Progenitor cell of endocrine pancreas (in vitro differentiated cells): ENCODE measurements around the gene PRRC2C. TPM values are rescaled to one million over a fixed set of nuclear protein-coding genes. Genes with fewer than 3 reads are reported as not detected.
A peak's percentile ranks its signal among the peaks of the same experiment; 100 is the strongest.

Experiments used
- DNase-seq: peaks from one replicate; pipeline ENCODE4 v3.0.0; 2021; ENCODE audit warnings: low spot score; ENCODE audit not compliant: unreplicated experiment
- H3K27ac Mint-ChIP-seq: 2 replicates; pipeline ENCODE4 v1.8.0; 2021; ENCODE audit warnings: mild to moderate bottlenecking, moderate library complexity, mixed read lengths
- H3K27me3 Mint-ChIP-seq: 2 replicates; pipeline ENCODE4 v1.8.0; 2021; ENCODE audit warnings: mixed read lengths
- H3K36me3 Mint-ChIP-seq: 2 replicates; pipeline ENCODE4 v1.8.0; 2022; ENCODE audit warnings: mixed read lengths; ENCODE audit not compliant: insufficient read depth
- H3K4me1 Mint-ChIP-seq: 2 replicates; pipeline ENCODE4 v1.8.0; 2021; ENCODE audit warnings: low read depth, mixed read lengths
- H3K4me3 Mint-ChIP-seq: 2 replicates; pipeline ENCODE4 v1.8.0; 2021; ENCODE audit warnings: low read depth, mild to moderate bottlenecking, moderate library complexity, mixed read lengths
- H3K9me3 Mint-ChIP-seq: 2 replicates; pipeline ENCODE4 v1.8.0; 2021; ENCODE audit warnings: low read depth, mixed read lengths
- total RNA-seq: library from RNA; stranded (reverse); gene quantifications from 2 replicates; pipeline ENCODE4 v1.2.1, GENCODE V29; 2021
- TF ChIP-seq, protein P1 (sequence below): fragments of 200-600 bp; sonication (generic); IDR thresholded peaks from one replicate; pipeline ENCODE4 v1.5.0; 2021; ENCODE audit warnings: antibody characterized with exemption, mild to moderate bottlenecking; ENCODE audit not compliant: unreplicated experiment

The PRRC2C gene
- total RNA-seq, 1 donor from 2014 or later = 213 TPM

DNA sequence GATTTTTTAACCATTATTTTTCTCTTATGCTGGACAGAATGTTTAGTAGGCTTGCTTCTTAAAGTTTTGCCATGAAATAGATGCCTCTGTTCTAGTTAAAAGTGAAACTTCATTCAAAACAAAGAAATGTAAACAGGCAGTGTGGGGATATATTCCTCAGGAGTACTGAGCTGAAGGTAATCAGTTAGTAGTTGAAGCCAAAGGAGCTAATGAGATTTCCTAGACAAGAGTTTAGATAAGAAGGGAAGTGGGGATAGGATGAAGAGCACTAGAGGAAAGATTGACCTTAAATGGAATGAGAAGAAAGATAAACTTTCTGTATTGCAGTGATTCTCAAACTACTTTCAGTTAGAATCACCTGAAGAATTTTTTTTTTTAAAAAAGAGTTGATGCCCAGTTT is 23.9 kb downstream of the PRRC2C start:
- Mint-ChIP-seq H3K27ac (peak overlapping the region; percentile 7), H3K36me3 (peaks cover 3% of the 10 kb centered on the region), H3K27me3 (no peaks in the 10 kb centered on the region), H3K9me3 (no peaks in the 10 kb centered on the region), H3K4me1 (peaks cover 31% of the 10 kb centered on the region), H3K4me3 (no peak overlapping the region)
- no peak for DNase-seq
- TF ChIP-seq, protein P1, sequence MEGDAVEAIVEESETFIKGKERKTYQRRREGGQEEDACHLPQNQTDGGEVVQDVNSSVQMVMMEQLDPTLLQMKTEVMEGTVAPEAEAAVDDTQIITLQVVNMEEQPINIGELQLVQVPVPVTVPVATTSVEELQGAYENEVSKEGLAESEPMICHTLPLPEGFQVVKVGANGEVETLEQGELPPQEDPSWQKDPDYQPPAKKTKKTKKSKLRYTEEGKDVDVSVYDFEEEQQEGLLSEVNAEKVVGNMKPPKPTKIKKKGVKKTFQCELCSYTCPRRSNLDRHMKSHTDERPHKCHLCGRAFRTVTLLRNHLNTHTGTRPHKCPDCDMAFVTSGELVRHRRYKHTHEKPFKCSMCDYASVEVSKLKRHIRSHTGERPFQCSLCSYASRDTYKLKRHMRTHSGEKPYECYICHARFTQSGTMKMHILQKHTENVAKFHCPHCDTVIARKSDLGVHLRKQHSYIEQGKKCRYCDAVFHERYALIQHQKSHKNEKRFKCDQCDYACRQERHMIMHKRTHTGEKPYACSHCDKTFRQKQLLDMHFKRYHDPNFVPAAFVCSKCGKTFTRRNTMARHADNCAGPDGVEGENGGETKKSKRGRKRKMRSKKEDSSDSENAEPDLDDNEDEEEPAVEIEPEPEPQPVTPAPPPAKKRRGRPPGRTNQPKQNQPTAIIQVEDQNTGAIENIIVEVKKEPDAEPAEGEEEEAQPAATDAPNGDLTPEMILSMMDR = no peak

DNA sequence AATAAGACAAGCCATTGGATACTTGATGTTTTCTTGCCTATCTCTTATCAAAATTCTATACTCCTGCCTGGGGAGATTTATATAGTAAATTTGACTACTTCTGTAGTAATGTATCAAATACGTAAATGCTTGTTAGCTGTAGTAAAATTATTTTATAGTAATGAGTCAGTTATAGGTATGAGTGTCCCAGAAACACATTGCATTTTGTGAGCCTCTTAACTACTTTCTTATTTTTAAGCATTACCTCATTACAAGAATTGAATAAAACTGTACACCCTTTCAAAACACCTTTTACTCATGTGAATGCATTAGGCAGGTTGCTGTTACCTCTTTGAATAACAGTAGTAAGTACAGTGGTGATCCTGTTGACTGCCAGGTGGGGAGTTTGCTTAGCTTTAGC is 28.4 kb downstream of the PRRC2C start:
- TF ChIP-seq, protein P1 = no peak
- peaks cover 11% of the 10 kb centered on the region for H3K4me1 Mint-ChIP-seq
- no peak overlapping the region for H3K27ac Mint-ChIP-seq
- no peak for DNase-seq
- no peaks in the 10 kb centered on the region for H3K9me3 Mint-ChIP-seq
- peaks cover 16% of the 10 kb centered on the region for H3K36me3 Mint-ChIP-seq
- H3K4me3 Mint-ChIP-seq = no peak overlapping the region
- H3K27me3 Mint-ChIP-seq = no peaks in the 10 kb centered on the region

GRCh38 chr1:171515299-171515698 is 30.0 kb downstream of the PRRC2C start:
- Mint-ChIP-seq H3K9me3 (no peaks in the 10 kb centered on the region), H3K36me3 (peaks cover 21% of the 10 kb centered on the region), H3K27ac (no peak overlapping the region), H3K4me3 (no peak overlapping the region), H3K4me1 (peaks cover 4% of the 10 kb centered on the region), H3K27me3 (no peaks in the 10 kb centered on the region)
- DNase-seq = no peak
- TF ChIP-seq, protein P1 = no peak

DNA sequence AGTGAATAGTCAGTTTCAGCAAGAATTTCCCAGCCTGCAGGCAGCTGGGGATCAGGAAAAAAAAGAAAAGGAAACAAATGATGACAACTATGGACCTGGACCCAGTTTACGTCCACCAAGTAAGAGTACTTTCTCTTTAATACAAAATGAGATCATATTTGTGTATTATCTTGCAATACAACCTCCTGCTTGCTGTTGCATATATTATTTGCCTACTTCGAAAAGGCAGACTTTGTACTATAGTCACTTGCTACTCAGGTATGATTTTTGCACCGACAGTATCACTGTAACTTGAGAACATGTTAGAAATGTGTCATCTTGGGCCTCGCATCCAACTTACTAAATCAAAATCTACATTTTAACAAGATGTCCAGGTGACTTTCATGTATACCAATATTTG is 30.4 kb downstream of the PRRC2C start:
- TF ChIP-seq, protein P1 = no peak
- Mint-ChIP-seq H3K9me3 (no peaks in the 10 kb centered on the region), H3K27ac (no peak overlapping the region), H3K4me3 (no peak overlapping the region), H3K4me1 (peaks cover 2% of the 10 kb centered on the region), H3K27me3 (no peaks in the 10 kb centered on the region), H3K36me3 (peaks cover 21% of the 10 kb centered on the region)
- no peak for DNase-seq

DNA sequence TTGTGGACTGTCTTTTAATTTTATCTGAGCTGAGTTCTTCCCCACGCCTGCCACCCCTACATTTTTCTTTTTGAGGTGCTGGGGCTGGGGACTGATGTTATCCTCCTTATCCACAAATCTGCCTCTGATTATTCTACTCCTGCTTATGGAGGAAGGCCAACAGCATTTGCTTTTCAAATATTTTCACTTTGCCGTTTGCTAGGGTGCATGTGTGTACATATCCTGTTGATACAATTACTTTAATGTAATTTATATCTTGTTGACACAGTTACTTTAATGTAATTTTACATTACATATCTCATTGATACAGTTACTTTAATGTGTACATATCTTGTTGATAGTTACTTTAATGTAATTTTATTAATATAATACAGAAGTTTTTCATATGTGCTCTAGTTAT is 36.2 kb downstream of the PRRC2C start:
- Mint-ChIP-seq H3K27ac (no peak overlapping the region), H3K27me3 (no peaks in the 10 kb centered on the region), H3K4me3 (no peak overlapping the region), H3K36me3 (peaks cover 32% of the 10 kb centered on the region), H3K9me3 (no peaks in the 10 kb centered on the region), H3K4me1 (peaks cover 2% of the 10 kb centered on the region)
- TF ChIP-seq, protein P1 = no peak
- DNase-seq = no peak

DNA sequence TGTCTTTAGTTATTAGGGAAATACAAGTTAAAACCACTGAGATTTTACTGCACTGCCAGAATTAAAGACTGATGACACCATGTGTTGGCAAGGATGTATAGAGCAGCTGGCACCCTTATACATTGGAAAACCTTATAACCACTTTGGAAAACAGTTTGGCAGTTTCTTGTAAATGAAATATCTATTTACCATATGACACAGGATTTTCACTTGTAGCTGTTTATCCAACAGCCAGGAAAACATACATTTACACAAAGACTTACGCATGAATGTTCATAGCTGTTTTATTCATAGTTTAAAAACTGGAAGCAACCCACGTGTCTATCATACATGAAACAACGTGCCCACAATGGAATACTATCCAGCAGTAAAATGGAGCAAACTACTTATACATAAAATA is 45.3 kb downstream of the PRRC2C start:
- H3K36me3 Mint-ChIP-seq = peaks cover 44% of the 10 kb centered on the region
- H3K4me1 Mint-ChIP-seq = no peaks in the 10 kb centered on the region
- no peak for DNase-seq

More for the DNA sequence above, 45.3 kb downstream of the PRRC2C start:
- Mint-ChIP-seq H3K27ac (no peak overlapping the region), H3K4me3 (no peak overlapping the region), H3K9me3 (no peaks in the 10 kb centered on the region), H3K27me3 (no peaks in the 10 kb centered on the region)
- TF ChIP-seq, protein P1 = no peak
